Lower leg skin (tissue), 3 donors: Measurements from ENCODE around the gene BCL2.

Experiments used
- CTCF ChIP-seq, 3 donors: fragments of 450-650 bp; IDR thresholded peaks; one replicate each; pipeline ENCODE4 v1.5.1; 2016; ENCODE audit warnings: antibody characterized with exemption in 3 of 3, mild to moderate bottlenecking in 3 of 3, moderate library complexity in 2 of 3
- POLR2A ChIP-seq, 2 donors: fragments of 450-650 bp; IDR thresholded peaks; one replicate each; pipeline ENCODE4 v1.6.1; 2016 to 2017; ENCODE audit warnings: antibody characterized with exemption in 2 of 2, mild to moderate bottlenecking in 1 of 2, moderate library complexity in 1 of 2

- no peak for TF ChIP-seq POLR2A (IDR thresholded peaks at IDR 0.05)
- TF ChIP-seq CTCF (IDR thresholded peaks at IDR 0.05): no peak
Observed at GRCh38 chr18:63189041-63189440, 130.5 kb downstream of the BCL2 start.
